HG03460 (cell line): ENCODE results near the gene GOLIM4.
"Not testable (repeated sequence)": the region's sequence is repeated elsewhere in the genome, so short reads cannot be mapped to it uniquely, and the experiment has no call there.

ENCODE experiments used
- ATAC-seq: cut with Tn5 transposase; IDR thresholded peaks from one replicate; pipeline ENCODE4 v1.9.1; 2021; ENCODE audit not compliant: unreplicated experiment

Gene GOLIM4

GRCh38 chr3:168049367-168049974 is 46.3 kb downstream of the GOLIM4 start:
- no peak for ATAC-seq

GRCh38 chr3:168048414-168049330 is 47.1 kb downstream of the GOLIM4 start:
- no peak for ATAC-seq

- ATAC-seq, result no peak
Measured at GRCh38 chr3:168047936-168048335, 47.8 kb downstream of the GOLIM4 start.

GRCh38 chr3:168047190-168047795 is 48.4 kb downstream of the GOLIM4 start:
- ATAC-seq, result peak; percentile 85

- no peak for ATAC-seq
Measured at GRCh38 chr3:168044049-168044448, 51.7 kb downstream of the GOLIM4 start.

- ATAC-seq, result peak; percentile 76
Measured at GRCh38 chr3:168040607-168041208, 55.0 kb downstream of the GOLIM4 start.

GRCh38 chr3:168037020-168037419 is 58.7 kb downstream of the GOLIM4 start:
- ATAC-seq, result no peak

GRCh38 chr3:168036619-168037018 is 59.1 kb downstream of the GOLIM4 start:
- ATAC-seq, result no peak

- no peak for ATAC-seq
Measured at GRCh38 chr3:168034152-168034928, 61.4 kb downstream of the GOLIM4 start.

GRCh38 chr3:168030577-168030976 is 65.1 kb downstream of the GOLIM4 start:
- no peak for ATAC-seq

GRCh38 chr3:168029705-168030104 is 66.0 kb downstream of the GOLIM4 start:
- no peak for ATAC-seq

- ATAC-seq, result no peak
Measured at GRCh38 chr3:168028086-168028485, 67.6 kb downstream of the GOLIM4 start.

GRCh38 chr3:168026764-168027163 is 69.0 kb downstream of the GOLIM4 start:
- ATAC-seq, result no peak

GRCh38 chr3:168025076-168025475 is 70.6 kb downstream of the GOLIM4 start:
- ATAC-seq, result no peak

GRCh38 chr3:168024537-168024941 is 71.2 kb downstream of the GOLIM4 start:
- peak; percentile 76 for ATAC-seq

GRCh38 chr3:168021737-168022450 is 73.8 kb downstream of the GOLIM4 start:
- no peak for ATAC-seq

- ATAC-seq, result not testable (repeated sequence)
Measured at GRCh38 chr3:168011280-168011679, 84.4 kb downstream of the GOLIM4 start.

- no peak for ATAC-seq
Measured at GRCh38 chr3:168006584-168006983, 89.1 kb downstream of the GOLIM4 start.

- no peak for ATAC-seq
Measured at GRCh38 chr3:168003911-168004310, 91.8 kb downstream of the GOLIM4 start.

- ATAC-seq, result no peak
Measured at GRCh38 chr3:168002786-168003368, 92.8 kb downstream of the GOLIM4 start.
